HG02885 (cell line): ENCODE data around the gene PARP8.
A peak's percentile ranks its signal among the peaks of the same experiment; 100 is the strongest.
"Not testable (repeated sequence)": the region's sequence is repeated elsewhere in the genome, so short reads cannot be mapped to it uniquely, and the experiment has no call there.

Source experiments
- ATAC-seq: cut with Tn5 transposase; IDR thresholded peaks from one replicate; pipeline ENCODE4 v1.9.1; 2021; ENCODE audit warnings: mild to moderate bottlenecking; ENCODE audit not compliant: unreplicated experiment, poor library complexity

The PARP8 gene

DNA sequence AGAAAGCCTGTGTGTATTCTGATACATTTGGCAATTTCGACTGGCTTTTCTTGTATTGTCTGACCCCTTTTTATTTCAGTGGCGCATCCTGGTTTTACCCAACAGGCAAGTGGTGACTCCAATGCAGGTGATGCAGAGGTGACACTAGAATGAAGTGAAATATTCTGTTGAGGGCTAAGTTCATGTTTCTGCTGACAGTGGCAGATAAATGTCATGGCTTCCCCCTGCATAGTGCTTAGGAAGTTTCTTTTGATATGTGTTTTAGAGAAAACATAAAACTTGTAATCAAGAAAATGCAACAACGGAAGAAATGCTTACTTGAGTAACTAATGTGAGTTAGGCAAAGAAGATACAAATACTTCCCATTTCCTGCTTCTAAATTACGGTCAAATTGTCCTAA, 13.1 kb downstream of the PARP8 start:
- not testable (repeated sequence) for ATAC-seq

DNA sequence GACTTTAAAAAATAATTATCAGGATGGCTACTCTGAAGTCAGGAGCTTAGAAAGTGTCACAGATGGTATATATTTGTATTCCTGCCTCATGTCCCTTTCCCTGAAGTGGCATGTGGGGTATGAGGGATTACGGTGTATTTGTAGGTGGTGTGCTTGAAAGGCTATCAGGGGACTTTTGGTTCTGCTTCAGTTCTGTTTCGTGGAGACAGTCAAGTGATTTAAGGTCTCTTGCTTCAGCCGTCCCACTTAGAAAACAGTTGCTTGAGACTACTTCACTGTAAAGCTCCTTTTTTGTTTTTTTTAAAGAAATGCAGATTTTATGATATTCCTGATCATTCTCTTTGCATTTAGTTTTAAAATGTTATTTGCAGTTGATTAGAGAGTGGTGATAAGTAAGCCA, 18.3 kb downstream of the PARP8 start:
- ATAC-seq = peak; percentile 46

DNA sequence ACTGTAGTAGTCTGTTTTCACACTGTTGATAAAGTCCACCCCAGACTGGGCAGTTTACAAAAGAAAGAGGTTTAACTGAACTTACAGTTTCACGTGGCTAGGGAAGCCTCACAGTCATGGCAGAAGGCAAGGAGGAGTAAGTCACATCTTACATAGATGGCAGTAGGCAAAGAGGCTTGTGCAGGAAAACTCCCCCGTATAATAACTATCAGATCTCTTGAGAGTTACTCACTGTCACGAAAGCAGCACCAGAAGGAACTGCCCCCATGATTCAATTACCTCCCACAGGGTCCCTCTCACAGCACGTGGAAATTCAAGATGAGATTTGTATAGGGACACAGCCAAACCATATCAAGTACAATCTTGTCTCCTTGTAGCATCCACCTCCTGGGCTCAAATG, 21.1 kb downstream of the PARP8 start:
- no peak for ATAC-seq

DNA sequence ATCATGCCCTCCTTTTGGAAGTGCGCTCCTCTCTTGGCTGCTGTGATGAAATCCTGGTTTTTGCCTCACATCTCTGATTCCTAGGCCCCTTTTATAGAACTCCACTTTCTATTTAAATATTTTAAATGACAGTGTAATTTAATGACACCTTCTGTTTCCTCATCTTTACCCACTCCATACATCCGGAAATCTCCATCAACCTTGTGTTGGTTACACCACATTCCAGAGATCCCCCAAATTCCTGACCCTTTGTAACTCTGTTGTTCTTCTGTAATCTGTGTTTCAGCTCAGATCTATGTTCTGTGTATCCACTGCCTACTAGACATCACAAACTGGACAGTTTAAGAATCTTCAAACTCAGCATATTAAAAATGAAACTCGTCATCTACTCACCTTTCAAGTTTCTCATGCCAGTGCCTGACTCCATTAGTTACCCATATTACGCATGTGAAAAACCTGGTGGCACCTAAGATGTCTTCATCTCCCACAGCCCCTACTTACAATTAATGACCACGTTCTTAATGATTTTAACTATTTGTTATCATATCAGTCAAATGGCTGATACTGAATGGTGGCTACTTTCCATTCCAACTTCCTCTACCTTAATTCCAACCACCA, 25.1 kb downstream of the PARP8 start:
- ATAC-seq = no peak

DNA sequence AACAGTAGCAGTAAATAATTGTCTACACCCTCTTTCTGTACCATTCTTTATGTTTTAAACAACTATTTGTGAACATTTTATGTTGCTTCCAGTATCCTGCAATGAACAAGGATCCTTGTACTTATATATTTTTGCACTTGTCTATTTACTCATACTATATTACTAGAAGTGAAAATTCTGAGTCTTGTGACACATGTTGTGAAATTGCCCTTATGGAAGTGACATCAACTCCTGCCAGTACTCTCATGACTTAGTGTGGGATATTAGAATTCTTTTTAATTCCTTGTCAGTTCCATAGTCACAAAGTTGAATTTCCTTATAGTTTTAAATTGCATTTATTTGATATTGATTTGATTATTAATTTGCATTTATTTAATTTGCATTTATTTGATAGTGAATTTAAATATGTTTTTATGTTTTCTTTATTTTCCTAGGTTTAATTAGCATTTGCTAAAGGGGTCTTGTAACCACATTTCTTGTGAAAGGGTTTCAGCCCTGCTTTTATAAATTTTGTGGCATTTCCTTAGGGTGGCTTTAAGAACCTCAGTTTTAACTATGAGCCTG, 27.7 kb downstream of the PARP8 start:
- ATAC-seq = no peak

DNA sequence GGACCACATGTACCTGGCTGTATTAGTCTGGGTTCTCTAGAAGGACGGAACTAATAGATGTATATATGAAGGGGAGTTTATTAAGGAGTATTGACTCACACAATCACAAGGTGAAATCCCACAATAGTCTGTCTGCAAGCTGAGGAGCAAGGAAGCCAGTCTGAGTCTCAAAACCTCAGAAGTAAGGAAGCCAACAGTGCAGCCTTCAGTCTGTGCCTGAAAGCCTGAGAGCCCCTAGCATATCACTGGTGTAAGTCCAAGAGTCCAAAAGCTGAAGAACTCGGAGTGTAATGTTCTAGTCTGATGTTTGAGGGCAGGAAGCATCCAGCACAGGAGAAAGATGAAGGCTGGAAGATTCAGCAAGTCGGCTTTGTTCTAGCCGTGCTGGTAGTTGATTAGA, 28.2 kb downstream of the PARP8 start:
- not testable (repeated sequence) for ATAC-seq

DNA sequence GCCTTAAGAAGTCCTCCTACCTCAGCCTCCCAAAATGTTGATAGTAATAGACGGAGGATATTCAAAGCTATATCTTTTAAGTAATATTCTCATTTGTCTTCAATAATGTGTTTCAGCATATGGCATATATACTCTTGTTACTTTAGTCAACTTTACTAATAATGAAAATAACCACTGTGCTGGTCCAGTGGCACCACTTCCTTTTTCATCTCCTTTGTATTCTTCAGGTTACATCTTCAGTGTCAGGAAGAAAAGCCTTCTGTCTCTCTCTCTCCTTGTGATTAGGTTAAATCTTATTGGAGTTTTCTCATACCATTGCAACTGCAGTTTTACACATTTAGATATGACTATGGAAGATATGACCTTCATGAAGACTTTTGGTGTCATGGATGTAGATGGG, 31.3 kb downstream of the PARP8 start:
- peak; percentile 84 for ATAC-seq

DNA sequence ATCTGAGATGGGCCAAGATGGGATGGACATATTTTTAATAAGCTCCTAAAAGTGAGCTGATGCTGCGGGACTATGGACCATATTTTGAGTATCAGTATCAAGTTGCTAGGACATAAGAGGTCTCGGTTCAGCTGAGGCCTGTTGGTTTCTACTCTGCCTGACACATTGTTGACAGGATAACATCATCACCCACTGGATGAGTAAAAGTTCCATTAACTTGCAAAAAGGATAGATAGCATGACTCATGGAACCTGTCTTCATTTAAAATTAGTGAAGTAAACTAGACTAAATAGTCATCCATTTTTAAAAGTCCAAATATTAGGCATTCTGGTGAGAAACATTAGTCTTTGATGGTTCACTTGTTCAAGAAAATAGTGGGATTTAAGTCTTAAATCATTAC, 33.3 kb downstream of the PARP8 start:
- ATAC-seq = no peak

DNA sequence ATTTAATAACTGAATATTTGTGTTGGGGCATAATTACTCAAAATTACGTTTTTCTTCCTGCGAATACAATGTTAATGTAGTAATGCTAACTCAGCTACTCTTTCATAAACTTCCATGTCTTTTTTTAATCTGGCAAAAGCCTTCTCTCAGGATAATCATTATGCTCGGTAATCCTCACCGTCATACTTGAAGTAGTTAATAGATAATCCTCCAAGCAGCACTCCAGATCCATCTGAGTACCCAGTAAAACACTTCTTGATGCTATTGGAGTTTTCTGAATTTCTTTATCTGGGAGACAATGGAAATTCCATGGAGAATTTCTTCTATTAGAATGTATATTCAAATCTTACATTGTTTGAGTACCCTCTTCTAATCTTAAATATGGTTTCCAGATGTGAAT, 34.3 kb downstream of the PARP8 start:
- ATAC-seq = no peak

DNA sequence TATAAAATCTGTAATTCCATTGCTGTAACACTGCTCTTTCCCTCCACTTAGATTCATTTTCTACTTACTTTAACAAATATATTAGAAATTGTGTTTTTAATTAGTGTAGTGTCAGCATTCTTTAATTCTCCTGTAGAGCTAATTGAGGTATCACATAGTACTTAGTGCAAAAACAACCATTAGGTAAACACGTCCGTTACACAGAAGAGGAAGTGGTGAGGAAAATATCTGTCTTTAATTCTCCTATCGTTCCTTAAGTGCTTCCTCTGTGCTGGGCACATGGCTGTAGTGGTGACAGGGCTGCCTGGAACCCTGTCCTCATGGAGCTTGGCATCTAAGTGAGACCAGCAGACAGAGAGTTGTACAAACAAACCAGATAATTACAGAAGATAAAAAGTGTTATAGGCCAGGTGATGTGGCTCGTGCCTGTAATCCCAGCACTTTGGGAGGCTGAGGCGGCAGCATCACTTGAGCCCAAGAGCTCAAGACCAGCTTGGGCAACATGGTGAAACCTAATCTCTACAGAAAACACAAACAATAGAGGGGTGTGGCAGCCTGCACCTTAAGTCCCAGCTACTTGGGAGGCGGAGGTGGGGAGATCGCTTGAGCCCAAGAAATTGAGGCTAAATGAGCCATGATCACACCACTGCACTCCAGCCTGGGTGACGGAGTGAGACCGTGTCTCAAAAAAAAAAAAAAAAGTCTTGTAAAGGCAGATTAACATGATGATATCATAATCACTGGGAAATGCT, 36.4 kb downstream of the PARP8 start:
- no peak for ATAC-seq

DNA sequence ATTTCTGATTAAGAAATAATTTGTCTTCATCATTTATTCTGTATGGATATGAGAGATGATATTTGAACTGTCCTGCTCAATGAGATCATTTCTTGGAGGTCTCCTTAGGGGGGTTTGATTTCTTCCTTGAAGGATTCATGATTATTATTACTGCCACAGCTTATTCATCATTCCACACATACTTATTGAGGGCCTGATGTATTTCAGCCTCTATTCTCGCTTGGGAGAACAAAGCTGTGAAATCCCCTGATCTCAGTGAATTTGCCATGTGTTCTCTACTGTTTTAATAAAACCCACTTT, 36.9 kb downstream of the PARP8 start:
- no peak for ATAC-seq

DNA sequence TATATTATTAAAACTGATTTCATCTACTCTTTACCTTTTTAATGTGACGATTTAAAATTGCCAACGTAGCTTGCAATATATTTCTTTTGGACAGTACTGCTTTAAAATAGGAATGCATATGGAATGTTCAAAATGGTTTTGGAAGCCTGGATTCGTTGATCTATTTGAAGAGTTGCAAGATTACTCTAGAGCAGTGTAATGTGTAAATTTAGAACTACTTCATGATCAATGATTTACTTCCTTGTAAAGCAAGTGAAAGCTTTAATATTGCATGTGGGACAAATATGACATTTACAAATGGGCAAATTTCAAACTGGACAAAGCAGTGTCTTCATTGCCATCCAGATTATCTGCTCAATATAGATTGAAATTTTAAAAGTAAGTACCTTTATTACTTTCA, 38.3 kb downstream of the PARP8 start:
- ATAC-seq = no peak

DNA sequence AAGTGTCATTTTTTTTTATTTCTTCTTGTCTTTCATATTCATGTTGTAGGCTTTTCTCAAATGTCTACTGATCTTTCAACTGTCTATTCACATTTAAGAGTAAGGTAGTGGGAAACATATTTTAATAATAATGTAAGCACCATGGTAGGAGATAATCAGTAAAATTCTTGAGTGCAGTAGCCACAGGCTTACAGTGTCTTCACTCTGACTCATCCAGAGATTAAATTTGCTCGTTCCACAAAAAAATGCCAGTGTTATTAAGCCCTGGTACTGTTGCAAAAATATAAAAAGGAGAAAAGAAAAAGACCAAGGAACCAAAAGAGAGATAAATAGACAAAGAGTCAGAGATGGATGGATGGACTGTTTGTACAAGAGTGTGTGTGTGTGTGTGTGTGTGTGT, 43.0 kb downstream of the PARP8 start:
- no peak for ATAC-seq

DNA sequence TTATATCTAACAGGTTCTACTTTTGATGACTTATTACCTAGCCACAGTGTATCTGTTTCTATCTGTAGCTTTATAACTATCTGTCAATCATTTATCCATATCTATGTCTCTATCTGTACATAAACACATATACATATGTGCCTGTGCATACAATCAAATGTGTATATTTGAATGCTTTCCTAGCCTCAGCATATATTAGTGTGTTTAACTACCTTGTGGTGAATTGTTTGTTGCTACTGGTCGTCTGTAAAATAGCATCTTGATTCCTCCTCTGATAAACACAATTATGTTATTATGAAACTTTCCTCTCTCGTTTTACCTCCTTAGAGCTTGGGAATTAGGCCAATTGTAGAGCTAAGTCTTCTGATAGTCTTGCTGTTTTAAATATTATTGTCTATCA, 44.4 kb downstream of the PARP8 start:
- peak; percentile 12 for ATAC-seq

DNA sequence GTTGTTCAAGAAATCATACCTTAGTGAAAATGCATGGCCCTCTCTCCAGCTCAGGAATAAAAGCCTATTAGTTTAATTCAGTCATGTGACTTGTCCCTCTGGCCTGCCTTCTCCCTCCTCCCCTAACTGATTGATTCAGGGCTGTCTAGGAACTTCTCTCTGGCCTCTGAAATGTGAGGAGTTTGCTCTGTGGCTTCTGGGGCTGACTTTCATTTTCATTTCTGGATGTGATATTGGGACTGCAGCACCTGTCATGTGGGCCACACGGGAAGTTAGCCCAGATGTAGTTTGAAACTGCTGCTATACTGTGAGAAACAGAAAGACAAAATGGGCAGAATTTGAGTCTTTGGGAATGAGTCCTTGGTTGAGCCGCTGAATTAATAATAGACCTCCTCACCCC, 44.8 kb downstream of the PARP8 start:
- peak; percentile 96 for ATAC-seq

DNA sequence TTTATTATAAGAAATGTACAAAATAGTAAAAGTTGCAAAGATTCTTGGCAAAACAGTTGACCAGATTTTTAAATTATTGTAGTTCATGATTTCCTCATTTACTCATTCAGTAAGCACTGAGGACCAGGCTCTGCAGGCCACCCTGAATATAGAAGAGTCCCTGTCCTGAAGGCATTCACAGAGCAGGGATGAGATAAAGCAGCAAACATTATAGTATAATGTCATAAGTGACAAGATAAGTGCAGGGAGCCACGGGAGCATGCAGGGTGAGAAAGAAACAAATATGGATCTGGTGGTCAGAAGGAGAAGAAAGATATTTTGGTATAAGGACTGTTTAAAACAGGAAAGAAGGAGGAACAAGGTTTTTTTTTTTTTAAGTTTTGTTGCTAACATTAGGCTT, 46.0 kb downstream of the PARP8 start:
- ATAC-seq = no peak

DNA sequence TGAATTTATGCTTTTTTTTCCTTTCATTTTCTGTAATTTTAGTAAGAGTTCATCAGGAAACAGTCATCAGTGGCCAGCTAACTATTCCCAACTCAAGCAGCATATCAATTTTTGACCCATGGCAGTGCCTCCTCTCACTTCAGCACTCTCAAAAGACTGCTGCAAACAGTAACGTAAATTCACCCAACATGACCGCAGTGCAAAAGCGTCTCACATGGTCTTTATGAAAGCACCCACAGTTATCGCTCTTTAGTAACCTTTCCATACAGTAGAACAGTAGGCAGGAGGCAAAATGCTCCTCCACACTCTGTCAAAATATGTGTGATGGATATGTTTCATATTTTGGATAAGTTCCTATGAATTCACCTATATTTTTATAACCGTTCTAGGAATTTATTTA, 48.6 kb downstream of the PARP8 start:
- ATAC-seq = no peak

DNA sequence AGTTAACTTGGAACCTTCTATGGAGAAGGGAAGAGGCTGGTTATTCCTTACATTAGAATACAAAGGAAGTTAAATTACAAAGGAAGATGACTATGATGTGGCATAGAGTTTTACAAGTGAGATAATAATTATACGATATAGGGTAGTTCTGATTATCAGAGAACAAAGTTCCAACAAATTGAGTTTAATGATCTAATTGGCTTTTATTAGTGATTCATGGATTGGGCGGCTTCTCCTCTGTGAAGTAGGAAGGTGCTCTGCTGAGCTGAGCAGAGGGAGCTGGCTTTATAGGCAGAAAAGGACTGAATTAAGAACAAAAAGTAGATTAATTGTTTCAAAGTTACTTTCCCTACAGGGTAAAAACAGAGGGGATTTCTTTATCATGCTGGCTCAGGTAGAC, 49.7 kb downstream of the PARP8 start:
- no peak for ATAC-seq

DNA sequence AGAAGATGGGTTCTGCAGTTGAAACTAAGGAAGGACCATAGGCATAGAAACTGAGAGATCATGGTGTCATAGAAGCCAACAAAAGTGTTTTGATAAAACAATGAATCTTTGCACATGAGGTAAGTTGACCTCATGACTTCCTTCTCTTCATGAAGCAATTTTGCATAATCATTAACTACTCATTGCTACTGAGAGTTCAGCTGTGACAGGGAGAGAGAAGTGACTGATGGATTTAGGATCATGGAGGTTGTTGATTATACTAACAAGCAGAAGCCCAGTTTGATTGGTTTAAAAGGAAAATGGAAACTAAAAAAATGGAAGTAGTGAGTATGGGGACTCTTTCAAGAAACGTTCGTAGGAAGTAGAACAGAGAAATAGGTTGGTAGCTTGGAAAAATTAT, 51.2 kb downstream of the PARP8 start:
- no peak for ATAC-seq

DNA sequence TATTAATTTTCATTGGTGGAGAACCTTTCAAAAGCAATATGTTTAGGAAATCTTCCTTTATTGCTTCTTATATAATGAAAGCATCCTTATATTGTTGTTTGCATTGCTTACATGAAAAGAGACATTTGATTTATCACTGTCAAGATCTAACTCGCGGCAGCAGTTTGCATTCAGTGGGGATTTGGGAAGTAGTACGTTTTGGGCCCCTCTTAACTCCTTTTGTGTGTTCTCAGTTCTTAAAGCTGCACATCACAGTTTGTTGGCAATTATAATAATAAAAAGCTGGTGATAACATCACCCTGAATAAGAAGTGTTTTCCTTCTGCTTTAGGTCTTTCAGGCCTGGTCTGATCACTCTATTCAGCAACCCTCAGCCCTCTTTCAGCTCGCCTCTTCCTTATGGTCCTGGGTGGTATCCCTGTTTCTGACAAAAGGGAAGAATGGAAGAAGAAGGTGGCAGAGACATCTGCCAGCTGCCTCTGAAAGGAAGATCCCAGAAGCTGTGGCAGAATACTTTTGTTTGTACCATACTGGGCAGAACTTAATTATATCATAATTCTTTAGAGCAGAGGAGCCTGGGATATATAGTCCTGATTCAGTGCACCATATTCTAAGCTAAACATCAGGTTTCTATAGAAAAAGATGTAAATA, 53.7 kb downstream of the PARP8 start:
- ATAC-seq = no peak

DNA sequence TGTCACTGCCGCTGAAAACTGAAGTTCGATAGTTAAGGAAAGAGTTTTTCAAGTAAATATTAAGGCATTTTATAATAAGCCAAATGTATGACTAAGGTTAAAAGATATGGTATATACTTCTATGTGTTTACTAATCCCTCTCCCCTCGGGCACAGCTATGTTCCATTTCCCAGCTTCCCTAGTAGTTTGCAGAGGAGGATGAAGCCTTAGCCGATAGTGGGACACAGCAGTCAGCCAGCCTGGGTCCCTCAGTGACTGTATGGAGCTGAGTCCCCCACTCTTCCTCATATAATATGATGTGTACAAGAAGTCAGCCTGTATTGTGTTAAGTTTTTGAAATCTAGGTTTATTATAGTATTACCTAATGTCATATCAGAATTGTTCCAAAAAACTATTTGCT, 55.8 kb downstream of the PARP8 start:
- ATAC-seq = no peak

DNA sequence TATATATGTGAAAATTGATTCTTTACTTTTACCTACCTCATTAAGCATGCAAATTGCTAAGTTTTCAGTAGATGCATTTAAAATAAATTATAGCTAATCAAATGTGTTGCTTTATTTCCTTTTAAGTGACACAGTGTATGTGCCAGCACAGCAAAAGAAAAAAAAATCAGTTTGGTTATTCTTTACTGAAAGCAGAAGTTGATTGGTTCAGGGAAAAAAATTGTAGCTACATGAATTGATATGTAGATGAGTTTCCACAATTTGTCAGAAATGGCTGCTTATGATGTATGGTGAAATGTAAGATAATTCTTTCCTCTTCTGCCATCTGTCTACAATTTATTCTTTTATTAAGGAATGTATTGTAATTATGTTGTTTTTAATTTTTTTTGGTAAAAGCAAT, 57.8 kb downstream of the PARP8 start:
- no peak for ATAC-seq
